HEK293 (cell line): ENCODE measurements around the gene FOXN3.

ENCODE experiments used
- ZNF398 ChIP-seq: fragments of 450-650 bp; formaldehyde crosslinking; IDR thresholded peaks from 2 replicates; pipeline ENCODE4 v1.5.1; 2017; ENCODE audit warnings: missing biosample characterization, missing genetic modification characterization
- ZNF768 ChIP-seq: fragments of 450-650 bp; formaldehyde crosslinking; IDR thresholded peaks from 2 replicates; pipeline ENCODE4 v1.5.1; 2018; ENCODE audit warnings: missing biosample characterization, mild to moderate bottlenecking, missing genetic modification characterization

- no peak for TF ChIP-seq ZNF398 (tag by site-specific recombination)
- no peak for TF ChIP-seq ZNF768 (tag by site-specific recombination)
These were observed 270.8 kb downstream of the FOXN3 start for GRCh38 chr14:89146274-89146673.
